K562 (cell line): ENCODE data around the gene ZNF22. TPM values are rescaled to one million over a fixed set of nuclear protein-coding genes. Genes with fewer than 3 reads are reported as not detected.
A peak's percentile ranks its signal among the peaks of the same experiment; 100 is the strongest.

ENCODE experiments used
- CHD1 ChIP-seq: fragments of 200-600 bp; sonication (generic); IDR thresholded peaks from one replicate; pipeline ENCODE4 v1.6.1; 2012; ENCODE audit warnings: mild to moderate bottlenecking, moderate library complexity, low read length, inconsistent platforms
- CLOCK ChIP-seq: fragments of 250-450 bp; sonication (Bioruptor Pico); IDR thresholded peaks from 2 replicates; pipeline ENCODE4 v1.4.0; 2020; ENCODE audit warnings: mild to moderate bottlenecking, moderate library complexity, borderline replicate concordance
- CREB1 ChIP-seq, 2 experiments: sonication (generic) in 1 of 2; formaldehyde crosslinking in 1 of 2; IDR thresholded peaks; 2 replicates each; pipeline versions ENCODE4 v1.6.1 to v1.8.0; 2012 to 2022; ENCODE audit warnings: inconsistent platforms in 1 of 2, mild to moderate bottlenecking in 1 of 2, missing genetic modification reagents in 1 of 2, moderate library complexity in 1 of 2
- E2F3 ChIP-seq: fragments of 250-450 bp; sonication (Bioruptor Pico); IDR thresholded peaks from 2 replicates; pipeline ENCODE4 v1.4.0; 2020; ENCODE audit warnings: mild to moderate bottlenecking
- ELF2 ChIP-seq: fragments of 250-450 bp; sonication (Bioruptor Pico); IDR thresholded peaks from 2 replicates; pipeline ENCODE4 v1.5.0; 2021; ENCODE audit warnings: mild to moderate bottlenecking
- HNRNPL ChIP-seq: fragments of 200-400 bp; formaldehyde crosslinking; IDR thresholded peaks from 2 replicates; pipeline ENCODE4 v1.6.1; 2017; ENCODE audit warnings: low read depth, mild to moderate bottlenecking, low read length
- IFI16 ChIP-seq: fragments of 250-450 bp; sonication (Bioruptor Pico); IDR thresholded peaks from 2 replicates; pipeline ENCODE4 v2.1.2; 2022; ENCODE audit warnings: mild to moderate bottlenecking, inconsistent platforms
- KDM1A ChIP-seq, 2 experiments: fragments of 450-650 bp; IDR thresholded peaks; 2 replicates each; pipeline ENCODE4 v1.6.1; 2016; ENCODE audit warnings: mild to moderate bottlenecking in 2 of 2
- NCOA1 ChIP-seq: fragments of 450-650 bp; IDR thresholded peaks from 2 replicates; pipeline ENCODE4 v1.6.1; 2016; ENCODE audit warnings: low read depth
- POLR2B ChIP-seq: fragments of 450-650 bp; IDR thresholded peaks from 2 replicates; pipeline ENCODE4 v1.6.1; 2018; ENCODE audit warnings: low read depth; ENCODE audit not compliant: partially characterized antibody
- RAD21 ChIP-seq, 2 experiments: fragments of 250-450 bp in 1 of 2; fragments of 450-650 bp in 1 of 2; sonication (Bioruptor Pico) in 1 of 2; formaldehyde crosslinking in 1 of 2; IDR thresholded peaks in 1 of 2; conservative IDR thresholded peaks in 1 of 2; 2 replicates each; pipeline versions ENCODE4 v1.4.0 to v1.8.0; 2020 to 2022; ENCODE audit warnings: mild to moderate bottlenecking in 2 of 2, moderate library complexity in 1 of 2
- RBFOX2 ChIP-seq: fragments of 200-400 bp; formaldehyde crosslinking; IDR thresholded peaks from 2 replicates; pipeline ENCODE4 v1.6.1; 2017; ENCODE audit warnings: low read depth, mild to moderate bottlenecking, low read length, moderate library complexity
- ZFP30 ChIP-seq: fragments of 250-450 bp; sonication (Bioruptor Pico); IDR thresholded peaks from 2 replicates; pipeline ENCODE4 v1.8.0; 2022; ENCODE audit warnings: moderate library complexity, mild to moderate bottlenecking, inconsistent platforms, borderline replicate concordance
- ZNF316 ChIP-seq: fragments of 450-650 bp; IDR thresholded peaks from 2 replicates; pipeline ENCODE4 v1.6.1; 2016
- ZNF436 ChIP-seq: fragments of 250-450, 450-650 bp; sonication (Bioruptor Pico); formaldehyde crosslinking; IDR thresholded peaks from 2 replicates; pipeline ENCODE4 v1.7.0; 2020; ENCODE audit warnings: mild to moderate bottlenecking
- polyA plus RNA-seq, 8 experiments: library from polyadenylated mRNA; depleted of rRNA in 4 of 8; stranded (reverse) in 5 of 8; unstranded in 3 of 8; fragments of >200 nt; fragmentation: Nextera tagmentation in 2 of 8; fragmentation: Illumina TruSeq in 1 of 8; extraction: Ambion mirVana in 2 of 8; extraction: Trizol in 1 of 8; gene quantifications; 2 replicates each; pipeline versions ENCODE4 v1.2.1 to v1.2.3, GENCODE V29; 2011 to 2014; ENCODE audit warnings: inconsistent platforms in 1 of 8, missing spikeins in 1 of 8
- total RNA-seq, 7 experiments: library from RNA; depleted of rRNA in 6 of 7; stranded (reverse); fragments of >200 nt in 6 of 7; fragmentation: Illumina TruSeq in 2 of 7; extraction: Trizol in 2 of 7; gene quantifications; 2 replicates each; pipeline versions ENCODE4 v1.2.1 to v1.2.3, GENCODE V29; 2011 to 2021; ENCODE audit warnings: low replicate concordance in 1 of 7

The ZNF22 gene
- total and polyA plus RNA-seq, 9 of the 15 experiments (the other 6 are each of a cell fraction or from before 2014, with no cell fraction given), result 36.2 to 98.7 (median 51.2) TPM

GRCh38 chr10:44974628-44975430 lies 25.9 kb upstream of the ZNF22 start (continued):
- TF ChIP-seq RBFOX2, result peak; percentile 91
- TF ChIP-seq ZNF436 (CRISPR knock-in tag), result no peak
- no peak for TF ChIP-seq ZNF316
- TF ChIP-seq CHD1, result no peak
- TF ChIP-seq HNRNPL, result no peak
- TF ChIP-seq IFI16, result no peak
- no peak for TF ChIP-seq NCOA1
- no peak for TF ChIP-seq CREB1 (IDR thresholded peaks at IDR 0.05)
- TF ChIP-seq CREB1 (CRISPR knock-in tag; IDR thresholded peaks at IDR 0.05), result peak; percentile 55; the same call in 1 of the 2 replicates
- TF ChIP-seq CLOCK, result no peak
- TF ChIP-seq E2F3 (CRISPR knock-in tag), result peak; percentile 35; the same call in 1 of the 2 replicates
- no peak for TF ChIP-seq KDM1A (IDR thresholded peaks at IDR 0.05)
- peak; percentile 88 to 89 for TF ChIP-seq RAD21 (CRISPR knock-in tag; conservative IDR thresholded peaks at IDR 0.05 in 1 of 2, IDR thresholded peaks at IDR 0.05 in 1 of 2)
- TF ChIP-seq POLR2B, result peak; percentile 40
- TF ChIP-seq ELF2 (CRISPR knock-in tag), result peak; percentile 51; the same call in 1 of the 2 replicates
- TF ChIP-seq ZFP30, result no peak
